ENCODE measurements around the gene NFYB.
A peak's percentile ranks its signal among the peaks of the same experiment; 100 is the strongest.

Gene NFYB

GRCh38 chr12:104137902-104138796 is at the start of gene NFYB:
NFYB (minus strand) TSS chr12:104138210; CDS start chr12:104135453, 2,757 bp downstream.
- Histone ChIP-seq H3K9me3 (no peaks in the 10 kb centered on the region), H3K36me3 (no peaks in the 10 kb centered on the region), H3K4me3 (ENCODE audit: low read depth in 1 of 2, low read length in 1 of 2) (peak within 1 kb of the TSS; percentile 76), H3K27me3 (no peaks in the 10 kb centered on the region), H3K4me1 (ENCODE audit: control insufficient read depth in 1 of 2, insufficient read depth in 1 of 2, low read depth in 1 of 2, low read length in 1 of 2) (peaks cover 17 to 19% of the 10 kb centered on the region in 2 experiments), H3K27ac (peak within 1 kb of the TSS; percentile 80)
- TF ChIP-seq CTCF (IDR thresholded peaks at IDR 0.05) = peak; percentile 25

GRCh38 chr12:104187446-104188155 is 49.6 kb upstream of the NFYB start:
- no peak overlapping the region for H3K4me3 ChIP-seq (ENCODE audit: low read depth in 1 of 2, low read length in 1 of 2)

GRCh38 chr12:104183443-104183842 is 45.4 kb upstream of the NFYB start:
- TF ChIP-seq CTCF (IDR thresholded peaks at IDR 0.05) = no peak
- Histone ChIP-seq H3K4me1 (ENCODE audit: control insufficient read depth in 1 of 2, insufficient read depth in 1 of 2, low read depth in 1 of 2, low read length in 1 of 2) (no peaks in the 10 kb centered on the region), H3K9me3 (no peaks in the 10 kb centered on the region), H3K27me3 (no peaks in the 10 kb centered on the region), H3K4me3 (ENCODE audit: low read depth in 1 of 2, low read length in 1 of 2) (no peak overlapping the region), H3K27ac (no peak overlapping the region), H3K36me3 (no peaks in the 10 kb centered on the region)

More at GRCh38 chr12:104187446-104188155, 49.6 kb upstream of the NFYB start:
- TF ChIP-seq CTCF (IDR thresholded peaks at IDR 0.05) = no peak
- Histone ChIP-seq H3K27ac (no peak overlapping the region), H3K4me1 (ENCODE audit: control insufficient read depth in 1 of 2, insufficient read depth in 1 of 2, low read depth in 1 of 2, low read length in 1 of 2) (no peaks in the 10 kb centered on the region), H3K36me3 (no peaks in the 10 kb centered on the region), H3K27me3 (no peaks in the 10 kb centered on the region), H3K9me3 (no peaks in the 10 kb centered on the region)

DNA sequence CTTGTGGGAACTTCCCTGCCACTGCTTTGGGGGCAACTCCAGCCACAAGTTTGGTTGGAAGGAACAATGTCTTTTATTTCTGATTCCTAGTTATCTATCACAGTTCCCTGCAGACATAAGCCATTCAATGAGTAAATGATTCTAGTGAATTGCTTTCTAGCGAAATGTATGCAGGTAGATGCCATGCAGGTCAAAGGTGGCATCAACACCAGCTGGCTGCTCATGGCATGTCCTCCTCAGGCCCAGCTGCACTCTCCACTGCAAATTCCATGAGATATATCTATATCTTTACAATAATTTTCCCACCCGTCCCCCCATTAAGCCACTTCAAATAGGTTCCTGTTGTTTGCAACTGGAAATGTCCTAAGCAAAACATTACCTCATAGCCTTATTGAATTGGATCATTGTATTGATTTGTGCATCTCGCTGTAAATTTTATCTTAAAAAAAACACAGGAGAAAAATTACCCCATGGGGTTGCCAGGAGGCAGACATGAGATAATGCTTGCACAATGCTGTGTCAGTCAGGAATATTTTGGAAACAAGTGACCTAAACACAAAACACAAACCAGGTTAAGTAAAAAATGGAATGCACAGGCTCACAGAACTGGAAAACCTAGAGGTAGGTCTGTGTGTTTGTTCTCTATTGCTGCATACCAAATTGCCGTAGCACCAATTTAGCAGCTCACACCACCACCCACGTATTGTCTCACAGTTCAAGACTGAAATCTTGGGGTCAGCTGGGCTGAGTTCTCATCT is 44.8 kb upstream of the NFYB start:
- Histone ChIP-seq H3K9me3 (no peaks in the 10 kb centered on the region), H3K4me3 (ENCODE audit: low read depth in 1 of 2, low read length in 1 of 2) (no peak overlapping the region), H3K27ac (no peak overlapping the region), H3K4me1 (ENCODE audit: control insufficient read depth in 1 of 2, insufficient read depth in 1 of 2, low read depth in 1 of 2, low read length in 1 of 2) (no peaks in the 10 kb centered on the region), H3K36me3 (no peaks in the 10 kb centered on the region), H3K27me3 (no peaks in the 10 kb centered on the region)
- TF ChIP-seq CTCF (IDR thresholded peaks at IDR 0.05) = no peak

- H3K27ac ChIP-seq = no peak overlapping the region
- H3K36me3 ChIP-seq = no peaks in the 10 kb centered on the region
- no peaks in the 10 kb centered on the region for H3K27me3 ChIP-seq
- H3K4me1 ChIP-seq (ENCODE audit: control insufficient read depth in 1 of 2, insufficient read depth in 1 of 2, low read depth in 1 of 2, low read length in 1 of 2) = no peaks in the 10 kb centered on the region
- no peak for TF ChIP-seq CTCF (IDR thresholded peaks at IDR 0.05)
- H3K4me3 ChIP-seq (ENCODE audit: low read depth in 1 of 2, low read length in 1 of 2) = no peak overlapping the region
- no peaks in the 10 kb centered on the region for H3K9me3 ChIP-seq
These were observed 44.1 kb upstream of the NFYB start for GRCh38 chr12:104182144-104182543.

Measured in neutrophil (primary cell).